HG02981 (cell line): Measurements from ENCODE around the gene TNS1.

Source experiments
- ATAC-seq: cut with Tn5 transposase; IDR thresholded peaks from one replicate; pipeline ENCODE4 v1.9.1; 2021; ENCODE audit warnings: mild to moderate bottlenecking, moderate library complexity; ENCODE audit not compliant: unreplicated experiment

The TNS1 gene

DNA sequence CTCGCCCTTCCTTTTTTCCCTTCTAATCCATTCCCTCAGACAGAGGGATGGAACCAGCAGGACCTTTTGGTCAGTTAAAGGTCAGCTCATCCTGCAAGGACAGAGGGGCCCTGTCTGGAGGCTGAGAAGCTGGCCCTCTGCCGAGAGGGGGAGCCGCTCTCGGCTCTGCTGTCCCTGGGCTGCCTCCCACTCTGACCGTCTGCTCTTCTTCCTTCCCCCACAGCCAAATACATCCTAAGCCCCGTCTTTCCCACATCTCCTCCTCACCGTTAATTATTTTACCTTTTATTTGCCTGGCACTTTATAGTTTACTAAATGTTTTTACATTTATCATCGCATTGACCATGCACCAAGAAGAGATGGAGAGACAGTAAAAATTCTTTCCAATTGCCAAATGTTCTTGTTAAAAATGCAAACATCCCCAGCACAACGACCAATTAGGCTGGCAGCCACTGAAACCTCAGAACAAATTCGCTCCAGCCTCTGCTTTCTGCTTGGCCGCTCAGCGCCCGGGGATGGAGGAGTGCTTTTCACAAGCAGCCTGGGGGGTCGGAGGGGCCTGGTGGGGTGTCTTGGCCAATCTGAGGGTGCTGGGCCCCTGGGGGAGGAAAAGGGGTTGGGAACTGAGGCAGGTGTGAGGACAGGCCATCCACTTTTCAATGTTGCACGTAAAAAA, 123.7 kb downstream of the TNS1 start:
- no peak for ATAC-seq

DNA sequence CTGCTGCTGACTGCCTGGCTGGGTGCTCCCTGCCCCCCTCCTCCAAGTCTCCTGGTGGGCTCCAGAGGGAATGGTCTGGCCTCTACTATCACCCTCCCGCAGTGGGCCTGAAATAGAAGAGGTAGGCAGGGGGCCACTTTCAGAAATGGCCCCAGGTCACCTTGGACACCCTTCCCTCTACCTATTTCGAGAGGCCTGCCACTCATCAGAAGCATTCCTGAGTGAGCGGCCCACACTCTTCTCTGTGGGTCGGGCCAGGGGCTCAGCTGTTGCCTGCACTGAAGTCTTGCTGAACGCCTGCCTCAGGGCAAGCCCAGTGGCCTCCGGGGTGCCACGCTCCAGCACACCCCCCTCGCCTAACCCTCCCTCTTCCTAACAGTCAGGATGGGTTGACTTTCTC, 124.9 kb downstream of the TNS1 start:
- no peak for ATAC-seq

DNA sequence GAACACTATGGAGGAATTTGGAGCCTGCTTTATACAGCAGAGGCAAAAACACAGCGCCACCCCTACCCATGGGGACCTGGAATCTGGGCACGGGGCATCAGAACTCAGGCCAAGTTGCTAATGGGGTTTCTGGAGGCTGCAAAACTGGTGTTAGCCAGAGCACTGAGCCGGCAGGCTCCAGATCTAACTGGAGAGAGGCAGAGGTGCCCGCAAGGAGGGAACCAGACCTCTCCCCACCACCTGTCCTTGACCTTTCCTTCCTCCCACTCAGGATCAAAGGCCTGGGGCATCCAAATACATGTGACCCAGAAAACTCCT, 126.6 kb downstream of the TNS1 start:
- no peak for ATAC-seq

DNA sequence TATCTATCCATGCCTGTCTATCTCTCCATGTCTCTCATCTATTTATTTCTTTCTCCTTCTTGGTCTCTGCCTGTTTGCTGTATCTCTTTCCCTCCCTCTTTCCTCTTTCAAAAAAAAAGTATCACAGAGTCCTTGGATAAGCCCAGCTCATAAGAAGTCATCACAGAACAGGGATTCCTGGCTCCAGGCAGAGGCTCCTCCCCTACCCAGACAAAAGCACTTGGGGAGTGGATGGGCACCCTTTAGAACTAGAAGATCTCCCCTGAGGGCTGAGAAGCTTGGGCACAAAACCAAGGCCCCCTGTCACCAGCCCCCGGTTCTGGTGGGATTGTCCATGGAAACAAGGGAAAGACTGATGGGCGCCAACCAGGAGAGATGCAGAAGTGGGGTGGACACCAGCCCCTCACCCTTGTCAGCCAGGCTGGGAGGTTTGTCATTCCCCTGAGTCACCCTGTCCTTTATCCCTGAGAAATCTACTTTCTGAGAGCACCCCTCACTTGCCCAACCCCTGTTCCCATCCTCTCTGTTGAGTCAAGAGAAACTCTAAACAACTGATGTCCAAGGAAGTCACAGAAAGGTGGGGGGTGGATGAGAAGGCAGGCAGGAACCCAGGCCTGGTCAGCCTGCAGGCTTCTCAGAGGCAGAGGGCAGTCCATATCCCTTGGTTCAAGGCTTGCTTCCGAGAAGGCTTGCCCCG, 127.1 kb downstream of the TNS1 start:
- ATAC-seq: no peak

DNA sequence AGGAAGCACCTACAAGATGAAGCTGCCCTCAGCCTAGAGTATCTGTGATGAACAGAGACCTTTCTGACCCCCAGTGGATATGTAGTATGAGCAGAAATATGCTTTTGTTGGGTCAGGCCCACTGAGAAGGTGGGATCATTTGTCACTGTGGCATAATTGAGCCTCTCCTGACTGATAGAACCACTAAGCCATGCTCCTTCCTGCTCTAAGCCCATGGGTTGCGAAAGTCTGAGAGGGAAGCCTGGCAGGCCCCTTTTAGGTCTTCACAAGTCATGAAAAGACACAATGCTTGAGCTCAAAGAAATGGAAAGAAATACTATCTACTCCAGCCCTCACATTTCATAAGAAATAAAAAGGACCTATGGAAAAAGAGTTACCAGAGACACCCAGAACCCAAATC, 127.7 kb downstream of the TNS1 start:
- ATAC-seq: no peak

DNA sequence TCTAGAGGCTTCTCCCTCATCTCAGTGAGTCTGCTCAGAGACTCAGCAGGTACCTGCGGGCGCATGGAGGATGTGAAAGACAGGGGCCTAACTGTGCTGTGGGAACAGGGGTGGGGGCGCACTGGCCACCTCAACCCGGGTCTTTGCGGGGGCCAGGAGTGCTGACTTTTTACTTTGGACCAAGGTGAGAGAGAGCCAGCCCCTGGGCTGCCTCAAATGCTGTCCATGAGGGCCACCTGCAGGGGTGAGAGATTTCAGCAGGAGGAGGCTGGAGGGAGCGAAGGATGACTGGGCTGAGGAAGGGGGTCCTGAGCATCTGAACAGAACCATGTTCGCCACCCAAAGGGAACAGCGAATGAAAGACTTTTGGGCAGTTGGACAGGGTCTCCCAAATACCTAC, 129.4 kb downstream of the TNS1 start:
- no peak for ATAC-seq

DNA sequence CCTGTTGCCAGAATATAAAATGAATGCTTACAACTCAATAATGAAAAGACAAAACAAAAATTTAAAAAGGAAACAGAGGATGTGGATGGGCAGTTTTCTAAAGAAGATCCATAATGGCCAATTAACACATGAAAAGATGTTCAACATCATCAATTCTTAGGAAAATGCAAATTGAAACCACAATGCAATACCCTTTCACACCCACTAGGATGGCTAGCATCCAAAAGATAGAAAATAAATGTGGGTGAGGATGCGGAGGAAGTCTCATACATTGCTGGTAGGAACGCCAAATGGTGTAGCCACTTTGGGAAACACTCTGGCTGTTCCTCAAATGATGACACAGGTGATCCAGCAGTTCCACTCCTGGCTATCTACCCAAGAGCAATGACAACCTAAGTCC, 130.5 kb downstream of the TNS1 start:
- no peak for ATAC-seq

DNA sequence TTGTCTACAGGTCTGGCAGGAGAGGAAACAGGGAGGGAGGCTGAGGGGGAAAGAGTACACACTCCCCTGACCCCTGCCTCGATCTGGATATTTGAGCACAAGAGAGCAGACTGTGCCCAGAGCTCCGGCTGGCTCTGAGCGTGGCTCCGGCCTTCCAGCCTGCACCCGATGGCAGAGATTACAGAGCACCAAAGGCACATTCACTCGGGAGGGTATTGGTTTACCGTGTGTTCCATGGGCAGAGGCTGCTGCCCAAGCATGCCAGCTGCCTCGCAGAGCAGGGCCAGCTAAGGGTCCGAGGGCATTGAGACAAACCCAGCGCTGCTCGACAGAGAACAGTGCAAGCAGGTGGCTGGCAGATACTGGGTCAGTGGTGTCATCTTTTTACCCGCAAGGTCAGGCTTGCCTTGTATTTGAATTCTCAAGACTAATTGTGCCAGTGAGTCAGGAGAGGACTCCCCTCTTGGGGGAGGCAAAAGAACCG, 132.2 kb downstream of the TNS1 start:
- no peak for ATAC-seq

DNA sequence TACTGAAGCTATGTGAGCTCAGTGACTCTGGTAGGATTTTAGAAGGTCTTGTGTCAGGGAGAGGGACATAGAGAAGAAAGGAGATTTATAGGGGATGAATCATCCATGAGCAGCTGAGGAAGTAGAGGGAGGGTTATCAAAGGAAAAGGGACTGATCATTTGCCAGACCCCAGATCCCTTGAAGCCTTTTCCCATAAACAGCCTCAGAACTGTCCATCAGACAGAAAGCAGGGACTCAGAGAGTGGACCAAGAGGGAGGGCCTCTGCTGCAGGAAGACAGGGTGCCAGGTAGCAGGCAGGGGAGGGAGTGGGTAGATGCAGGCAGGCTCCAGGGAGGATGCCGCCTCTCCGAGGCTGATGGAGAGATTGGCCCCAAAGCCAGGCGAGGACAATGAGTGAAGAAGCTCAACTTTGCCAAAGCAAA, 133.9 kb downstream of the TNS1 start:
- no peak for ATAC-seq

DNA sequence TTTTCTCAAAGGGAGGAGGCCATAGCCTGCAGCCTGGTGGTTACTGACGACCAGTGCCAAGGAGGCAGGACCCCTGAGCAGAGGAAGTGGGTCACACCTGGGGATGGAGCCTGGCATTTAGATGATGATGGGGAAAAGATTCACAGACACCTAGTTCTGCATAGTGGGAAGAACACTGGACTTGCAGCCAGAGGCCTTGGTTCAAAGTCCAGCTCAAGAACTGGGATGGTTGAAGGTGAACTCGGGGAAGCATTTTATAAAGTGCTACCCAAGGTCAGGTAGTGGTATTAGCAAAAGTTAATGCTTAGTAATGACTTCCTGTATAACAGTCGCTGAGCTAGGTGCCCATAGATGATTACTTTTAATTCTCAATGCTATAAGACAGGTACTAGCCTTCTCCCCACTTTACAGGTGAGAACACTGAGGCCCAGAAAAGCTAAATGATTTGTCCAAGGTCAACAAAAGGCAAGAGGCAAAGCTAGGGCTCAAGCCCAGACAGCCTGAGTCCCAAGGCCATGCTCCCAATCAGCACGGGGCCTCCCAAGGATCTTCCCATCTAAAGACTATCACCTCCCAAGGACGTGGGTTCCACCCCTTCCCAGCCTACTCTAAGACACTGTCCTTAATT, 134.4 kb downstream of the TNS1 start:
- ATAC-seq: no peak

DNA sequence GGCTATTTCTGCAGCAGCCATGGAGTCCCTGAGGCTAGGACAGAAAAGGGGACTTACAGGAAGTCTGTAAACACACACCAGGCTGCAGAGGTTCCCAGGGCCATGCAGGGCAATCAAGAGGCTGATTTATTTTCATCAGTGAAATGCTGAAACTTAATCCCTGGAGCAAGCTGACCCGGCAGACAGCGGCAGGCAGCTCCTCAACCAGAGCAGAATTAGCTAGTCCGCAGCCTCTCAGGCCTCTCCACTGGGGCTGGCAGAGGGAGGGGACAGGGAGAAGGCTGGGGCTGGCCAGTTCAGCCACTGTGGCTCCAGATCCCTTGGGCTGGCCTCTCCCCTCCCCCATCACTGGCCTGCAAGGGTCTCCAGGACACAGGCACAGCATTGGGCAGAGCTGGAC, 136.3 kb downstream of the TNS1 start:
- ATAC-seq: no peak

DNA sequence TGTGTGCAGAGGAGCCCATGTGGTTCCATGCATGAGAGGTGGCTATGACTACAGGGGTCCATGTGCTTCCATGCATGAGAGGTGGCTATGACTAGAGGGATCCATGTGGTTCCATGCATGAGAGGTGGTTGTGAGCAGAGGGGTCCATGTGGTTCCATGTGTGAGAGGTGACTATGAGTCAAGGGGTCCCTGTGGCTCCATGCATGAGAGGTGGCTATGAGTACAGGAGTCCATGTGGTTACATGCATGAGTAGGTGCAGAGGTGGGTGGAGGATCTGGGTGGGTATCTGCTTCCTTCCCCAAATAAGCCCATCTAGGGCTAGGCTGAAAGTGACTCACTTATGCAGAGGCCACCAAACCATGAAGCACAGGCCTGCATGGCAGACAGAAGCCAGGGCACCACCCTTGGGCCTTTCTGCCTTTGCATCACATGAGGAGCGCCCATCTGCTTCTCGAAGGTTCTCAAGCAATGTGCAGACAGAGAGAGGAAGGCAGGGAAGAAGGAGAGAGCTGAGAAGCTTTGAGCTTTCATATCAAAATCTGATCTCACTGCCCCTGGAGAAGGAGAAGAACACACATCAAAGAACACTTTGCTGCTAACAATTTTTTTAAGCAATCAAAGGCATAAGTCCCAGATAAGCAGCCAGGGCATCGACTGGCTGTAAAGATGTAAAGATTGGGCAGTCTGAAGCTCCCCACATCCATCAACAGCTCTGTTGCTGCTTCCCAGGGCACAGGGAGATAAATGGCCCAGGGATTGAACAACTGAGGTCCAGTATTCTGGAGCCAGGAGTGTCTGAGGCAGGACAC, 137.6 kb downstream of the TNS1 start:
- peak; percentile 49 for ATAC-seq

DNA sequence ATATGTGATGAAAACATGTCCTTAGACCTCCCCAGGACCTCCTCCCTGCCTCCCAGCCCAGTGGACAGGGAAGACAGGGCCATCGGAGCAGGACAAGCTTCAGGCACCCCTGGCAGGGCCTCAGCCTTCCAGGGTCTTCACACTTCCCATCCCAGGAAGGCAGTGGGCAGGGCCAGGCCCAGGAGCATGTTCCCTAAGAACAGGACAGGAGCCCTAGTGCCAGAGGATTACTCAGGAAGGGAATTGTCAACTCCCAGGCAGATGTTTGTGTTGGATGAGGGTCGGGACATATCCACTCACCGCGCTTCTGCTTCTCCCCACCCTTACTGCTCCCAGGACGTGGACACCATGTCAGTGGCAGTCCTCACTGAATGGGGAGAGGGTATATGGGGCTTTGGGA, 138.9 kb downstream of the TNS1 start:
- no peak for ATAC-seq

DNA sequence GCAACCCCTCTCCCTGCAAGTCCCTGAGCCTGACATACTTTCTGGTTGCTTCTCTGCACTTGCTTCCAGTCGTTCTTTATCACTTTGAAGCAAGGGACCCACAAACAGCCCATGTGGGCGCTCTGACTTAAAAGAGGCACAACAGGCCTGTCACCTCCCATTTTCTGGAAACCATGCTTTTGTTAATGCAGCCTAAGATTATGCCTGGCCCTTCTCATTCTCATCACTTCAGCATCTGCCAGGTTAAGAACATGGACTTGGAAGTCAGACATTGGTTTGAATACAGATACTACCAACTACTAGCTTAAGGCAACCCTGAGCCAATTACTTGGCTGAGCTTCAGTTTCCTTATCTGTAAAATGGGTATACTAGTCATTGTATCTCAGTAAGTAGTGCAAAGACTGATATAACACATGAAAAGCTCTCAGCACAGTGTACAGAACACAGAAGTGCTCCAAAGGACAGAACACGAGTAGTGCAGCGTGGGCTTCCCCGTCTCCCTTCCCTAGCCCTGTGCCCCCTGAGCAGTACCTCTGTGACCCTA, 141.4 kb downstream of the TNS1 start:
- ATAC-seq: no peak

DNA sequence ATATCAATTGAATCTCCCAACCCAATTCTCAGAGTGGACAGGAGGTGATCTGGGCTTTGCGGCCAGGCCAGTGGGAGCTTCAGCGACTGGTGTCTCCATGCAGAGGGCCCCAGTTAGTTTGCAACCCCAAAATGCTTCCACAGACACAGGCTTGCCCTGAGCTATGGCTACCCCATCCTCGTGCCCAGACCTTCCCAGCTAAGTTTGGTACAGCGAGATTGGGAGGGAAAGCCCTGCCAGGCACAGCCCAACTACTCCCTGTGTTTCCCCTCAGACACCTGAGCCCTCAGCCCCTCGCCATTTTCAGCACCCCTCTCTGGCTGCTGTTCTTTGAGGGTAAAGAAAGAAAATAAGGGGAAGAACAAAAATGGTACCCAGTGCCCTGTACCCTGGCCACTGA, 142.9 kb downstream of the TNS1 start:
- ATAC-seq: no peak

DNA sequence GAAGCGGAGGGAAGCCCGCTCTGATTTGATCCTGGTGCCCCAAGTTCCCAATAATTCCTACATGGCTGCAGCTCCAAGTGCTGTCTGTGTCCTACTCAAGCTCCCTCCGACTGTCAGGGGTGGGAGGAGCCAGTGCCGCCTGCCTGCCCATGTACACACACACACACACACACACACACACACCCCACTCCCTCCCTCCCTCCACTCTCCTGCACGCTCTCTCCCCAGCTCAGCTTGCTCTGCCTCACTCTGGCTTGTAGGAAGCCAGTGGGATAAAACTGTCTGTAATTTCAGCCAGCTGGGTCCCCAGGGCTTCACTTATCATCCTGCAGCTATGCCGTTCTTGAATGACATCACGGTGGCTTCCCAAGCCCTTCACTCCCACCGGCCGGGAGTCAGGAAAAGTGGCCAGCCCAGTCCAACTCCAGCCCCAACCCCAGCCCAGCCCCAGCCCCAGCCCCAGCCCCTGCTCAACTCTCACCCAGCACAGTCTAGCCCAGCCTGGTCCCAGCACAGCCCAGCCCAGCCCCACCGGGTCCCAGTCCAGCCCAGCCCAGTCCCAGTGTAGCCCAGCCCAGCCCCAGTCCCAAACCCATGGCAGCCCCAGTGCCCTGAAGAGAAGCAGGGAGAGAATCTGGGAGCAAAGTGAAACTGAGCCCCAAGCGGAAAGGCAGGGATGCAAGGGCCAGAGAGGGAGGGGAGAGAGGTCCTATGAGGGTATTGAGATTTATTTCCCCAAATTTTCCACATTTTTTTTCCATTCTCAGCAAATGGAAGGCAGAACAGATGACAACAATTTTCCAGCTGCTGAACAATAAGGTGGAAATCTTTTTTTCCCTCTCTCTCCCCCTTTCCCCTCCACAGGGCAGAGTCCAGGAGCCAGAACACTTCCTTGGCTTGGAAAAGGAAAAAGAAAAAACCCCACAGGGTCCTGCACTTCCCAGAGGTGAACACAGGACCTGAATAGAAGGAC, 144.0 kb downstream of the TNS1 start:
- no peak for ATAC-seq

DNA sequence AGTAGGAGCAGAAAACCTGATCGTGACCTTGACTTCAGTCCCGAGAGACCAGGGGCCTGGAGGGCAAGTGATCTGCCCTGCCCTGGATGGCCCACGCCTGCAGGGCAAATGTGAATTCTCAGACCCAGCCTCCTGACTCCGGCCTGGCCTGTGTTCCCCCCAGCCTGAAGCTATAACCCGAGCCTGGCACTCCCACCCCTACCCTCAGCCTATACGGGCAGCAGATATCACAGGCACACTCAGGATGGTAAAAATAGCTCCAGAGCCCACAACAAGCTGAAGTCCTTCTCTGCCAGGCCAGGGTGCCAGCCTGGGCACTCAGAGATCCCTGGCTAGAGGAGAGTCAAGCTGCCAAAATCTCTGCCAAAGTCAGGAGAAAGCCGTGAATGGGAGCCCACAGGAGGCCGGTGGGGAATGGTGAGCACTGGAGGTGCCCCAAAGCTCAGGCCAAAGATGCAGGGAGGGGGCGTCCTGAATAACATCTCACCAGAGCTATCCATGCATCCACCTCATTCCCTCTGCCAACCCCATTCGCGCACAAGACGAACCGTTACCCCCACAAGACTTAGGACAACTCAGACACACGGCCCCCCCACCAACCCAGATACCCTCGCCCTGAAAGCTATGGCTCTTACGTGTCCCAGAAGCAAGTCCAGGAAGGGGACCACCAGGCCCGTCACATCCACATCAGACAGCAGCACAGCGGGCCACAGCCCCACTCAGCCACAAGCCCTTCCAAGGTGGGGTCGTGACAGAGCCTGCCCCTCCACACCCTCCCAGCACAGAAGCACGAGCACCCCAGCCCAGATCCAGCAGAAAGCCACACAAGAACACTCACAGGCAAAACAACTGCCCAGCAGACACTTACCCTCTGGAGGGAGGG, 144.9 kb downstream of the TNS1 start:
- no peak for ATAC-seq

DNA sequence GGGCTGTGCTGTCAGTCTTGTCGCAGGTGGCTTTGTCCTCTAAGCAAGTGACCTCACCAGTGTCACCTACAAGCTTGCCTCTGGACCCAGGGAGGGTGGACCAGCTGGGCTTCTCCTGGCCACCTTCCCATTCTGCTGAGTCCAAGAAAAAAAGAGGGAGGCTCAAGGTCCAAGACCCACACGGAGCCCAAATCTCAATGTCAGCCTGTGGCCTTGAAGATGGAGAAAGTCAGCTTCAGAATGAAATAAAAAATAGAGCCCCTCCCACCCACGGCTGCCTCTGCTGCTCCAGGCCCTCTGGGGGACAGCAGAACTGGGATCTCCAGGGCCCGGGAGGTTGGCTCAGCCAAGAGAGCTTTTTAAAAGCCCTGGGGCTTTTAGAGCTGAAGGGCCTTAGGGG, 145.9 kb downstream of the TNS1 start:
- ATAC-seq: no peak

DNA sequence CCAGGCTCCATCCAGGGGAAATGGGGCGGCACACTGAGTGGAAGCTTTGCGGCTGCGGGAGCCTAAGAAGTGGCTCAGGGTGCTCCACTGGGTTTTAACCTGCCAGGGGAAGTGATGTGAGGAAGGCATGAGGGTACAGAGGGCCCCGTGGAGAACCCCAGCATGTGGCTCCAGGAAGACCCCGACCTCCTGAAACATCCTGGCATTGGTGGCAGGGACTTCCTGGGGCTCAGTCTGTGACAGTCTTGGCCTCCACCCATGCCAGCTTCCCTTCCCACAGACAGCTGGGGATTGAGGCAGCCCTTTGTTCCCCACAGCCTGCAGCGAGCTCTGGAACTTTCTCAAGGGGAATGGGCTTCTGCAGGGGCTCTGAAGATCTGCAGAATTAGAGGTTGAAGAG, 146.6 kb downstream of the TNS1 start:
- no peak for ATAC-seq
